KG1 (cell line): ENCODE data around the gene MOSPD3.

ENCODE experiments used
- DNase-seq: peaks from one replicate; lab custom pipeline; 2025; lab: John Stamatoyannopoulos, UW

The MOSPD3 gene

DNA sequence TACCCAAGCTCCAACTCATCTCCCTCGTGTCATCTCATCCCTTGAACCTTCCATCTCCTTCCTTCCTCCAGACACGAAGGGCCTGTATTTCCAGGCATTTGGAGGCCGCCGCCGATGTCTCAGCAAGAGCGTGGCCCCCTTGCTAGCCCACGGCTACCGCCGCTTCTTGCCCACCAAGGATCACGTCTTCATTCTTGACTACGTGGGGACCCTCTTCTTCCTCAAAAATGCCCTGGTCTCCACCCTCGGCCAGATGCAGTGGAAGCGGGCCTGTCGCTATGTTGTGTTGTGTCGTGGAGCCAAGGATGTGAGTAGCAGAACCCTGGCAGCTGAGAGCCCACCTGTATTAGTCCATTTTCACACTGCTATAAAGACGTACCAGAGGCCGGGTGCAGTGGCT lies 20.7 kb upstream of the MOSPD3 start:
- no peak for DNase-seq

DNA sequence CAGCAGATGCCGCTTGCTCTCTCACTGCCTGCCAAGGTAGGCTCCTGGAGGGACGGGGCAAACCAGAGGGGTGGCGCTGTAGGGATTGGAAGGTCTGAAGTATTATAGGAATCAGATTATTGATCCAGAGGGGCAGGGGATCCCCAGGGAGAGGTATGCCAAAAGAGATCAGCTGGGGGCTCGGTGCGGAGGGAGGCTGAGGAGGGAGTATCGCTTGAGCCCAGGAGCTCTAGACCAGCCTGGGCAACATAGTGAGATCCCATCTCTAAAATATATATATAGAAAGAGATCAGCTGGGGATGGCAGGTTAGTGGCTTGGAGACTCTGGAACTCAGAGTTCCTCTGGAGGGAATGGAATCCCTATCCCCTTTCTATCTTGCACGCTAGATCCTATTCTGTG lies 17.2 kb upstream of the MOSPD3 start:
- no peak for DNase-seq

DNA sequence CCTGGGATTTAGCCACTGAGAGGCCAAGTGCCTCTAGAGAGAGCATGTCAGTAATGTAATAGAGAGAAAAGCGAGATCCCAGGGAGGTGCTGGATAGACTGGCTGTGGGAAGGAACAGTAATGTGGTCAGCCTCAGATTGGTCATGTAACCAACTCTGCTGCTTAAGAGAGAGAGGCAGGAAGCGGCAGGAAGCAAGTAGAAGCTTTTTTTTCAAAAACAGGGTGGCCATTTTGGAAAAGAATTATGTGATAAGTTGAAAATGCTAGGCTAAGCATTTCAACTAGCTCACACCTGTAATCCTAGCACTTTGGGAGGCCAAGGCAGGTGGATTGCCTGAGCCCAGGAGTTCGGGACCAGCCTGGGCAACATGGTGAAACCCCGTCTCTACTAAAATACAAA lies 13.9 kb upstream of the MOSPD3 start:
- DNase-seq, result no peak

DNA sequence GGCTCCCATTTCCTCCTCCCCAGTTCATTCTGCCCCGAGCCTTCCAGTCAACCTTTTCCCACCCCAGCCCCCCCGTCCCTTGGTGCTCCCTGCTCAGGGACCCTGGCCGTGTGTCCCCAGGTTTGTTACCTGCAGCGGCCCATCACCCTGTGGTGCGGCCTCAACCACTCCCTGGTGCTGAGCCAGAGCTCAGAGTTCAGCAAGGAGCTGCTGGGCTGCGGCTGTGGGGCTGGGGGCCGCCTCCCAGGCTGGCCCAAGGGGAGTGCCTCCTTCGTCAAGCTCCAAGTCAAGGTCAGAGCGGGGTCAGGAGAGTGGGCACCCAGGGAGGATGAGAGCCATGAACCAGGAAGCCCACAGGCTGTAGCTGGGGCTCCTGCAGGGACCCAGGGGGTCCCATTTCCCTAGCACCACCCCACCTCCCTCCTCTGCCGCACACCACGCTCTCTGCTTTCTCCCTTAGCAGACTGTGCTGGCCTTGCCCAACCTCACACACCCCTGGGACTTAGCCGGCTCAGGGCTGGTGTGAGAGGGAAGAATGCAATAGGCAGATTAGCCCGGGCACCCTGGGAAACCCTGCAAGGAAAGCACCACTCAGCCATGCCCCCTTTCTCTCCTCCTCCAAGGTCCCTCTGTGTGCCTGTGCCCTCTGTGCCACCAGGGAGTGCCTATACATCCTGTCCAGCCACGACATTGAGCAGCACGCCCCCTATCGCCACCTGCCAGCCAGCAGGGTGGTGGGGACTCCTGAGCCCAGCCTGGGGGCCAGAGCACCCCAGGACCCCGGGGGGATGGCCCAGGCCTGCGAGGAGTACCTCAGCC lies 12.2 kb upstream of the MOSPD3 start:
- no peak for DNase-seq

DNA sequence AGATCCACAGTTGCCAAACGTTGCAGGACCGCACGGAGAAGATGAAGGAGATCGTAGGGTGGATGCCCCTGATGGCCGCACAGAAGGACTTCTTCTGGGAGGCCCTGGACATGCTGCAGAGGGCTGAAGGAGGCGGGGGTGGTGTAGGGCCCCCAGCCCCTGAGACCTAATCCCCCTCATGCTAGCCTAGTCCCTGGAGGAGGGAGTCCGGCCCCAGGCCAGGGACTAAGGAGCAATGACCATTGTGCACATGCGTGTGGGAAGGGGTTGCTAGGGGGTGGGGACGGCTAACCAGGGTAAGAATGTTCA lies 11.7 kb upstream of the MOSPD3 start:
- no peak for DNase-seq

DNA sequence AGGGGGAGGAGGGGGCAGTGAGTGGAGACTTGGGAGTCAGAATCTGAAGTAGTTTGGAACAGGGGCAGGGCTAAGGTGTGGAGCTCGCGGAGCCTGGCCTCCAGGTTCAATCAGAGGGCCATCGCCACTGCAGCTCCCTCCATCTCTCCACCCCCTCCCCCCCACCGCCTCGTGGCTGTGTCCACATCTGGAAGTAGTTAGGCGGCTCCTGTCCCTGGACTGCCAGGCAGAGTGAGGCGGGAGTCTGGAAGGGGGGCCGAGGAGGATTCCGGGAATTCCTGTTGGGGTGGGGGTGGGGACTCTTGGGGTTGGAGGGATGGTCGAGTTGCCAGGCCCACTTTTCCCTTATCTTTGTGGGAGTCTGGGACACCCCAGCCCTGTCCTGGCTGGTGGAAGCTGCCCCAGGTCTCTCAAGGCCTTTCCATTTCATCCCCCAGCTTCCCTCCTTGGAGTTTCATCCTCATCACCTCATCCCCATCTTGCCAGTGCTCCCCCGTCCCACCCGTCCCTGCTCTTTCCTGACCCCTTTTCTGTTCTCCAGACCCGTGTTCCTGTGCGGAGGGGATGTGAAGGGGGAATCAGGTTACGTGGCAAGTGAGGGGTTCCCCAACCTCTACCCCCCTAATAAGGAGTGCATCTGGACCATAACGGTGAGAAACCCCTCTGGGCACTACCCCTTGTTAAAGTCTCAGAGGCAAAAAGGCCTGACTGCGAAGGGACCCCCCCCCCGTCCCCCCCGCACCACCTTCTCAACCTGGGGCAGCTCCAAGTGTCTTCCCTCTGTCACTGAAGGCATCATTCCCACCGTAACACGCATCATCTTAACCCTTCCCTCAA lies 9.2 kb upstream of the MOSPD3 start:
- DNase-seq, result no peak

DNA sequence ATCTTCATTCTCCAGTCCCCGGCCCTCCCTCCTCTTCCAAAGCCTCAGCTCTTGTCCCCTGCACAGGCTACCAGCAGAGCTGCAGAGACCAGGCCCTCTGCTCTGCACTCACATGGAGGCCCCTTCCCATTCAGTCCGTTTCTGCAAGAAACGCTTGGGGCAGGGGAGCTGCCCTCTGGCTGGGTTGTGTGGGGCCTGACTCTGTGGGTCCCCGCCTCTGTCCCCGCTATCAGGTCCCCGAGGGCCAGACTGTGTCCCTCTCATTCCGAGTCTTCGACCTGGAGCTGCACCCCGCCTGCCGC lies 8.7 kb upstream of the MOSPD3 start:
- no peak for DNase-seq

DNA sequence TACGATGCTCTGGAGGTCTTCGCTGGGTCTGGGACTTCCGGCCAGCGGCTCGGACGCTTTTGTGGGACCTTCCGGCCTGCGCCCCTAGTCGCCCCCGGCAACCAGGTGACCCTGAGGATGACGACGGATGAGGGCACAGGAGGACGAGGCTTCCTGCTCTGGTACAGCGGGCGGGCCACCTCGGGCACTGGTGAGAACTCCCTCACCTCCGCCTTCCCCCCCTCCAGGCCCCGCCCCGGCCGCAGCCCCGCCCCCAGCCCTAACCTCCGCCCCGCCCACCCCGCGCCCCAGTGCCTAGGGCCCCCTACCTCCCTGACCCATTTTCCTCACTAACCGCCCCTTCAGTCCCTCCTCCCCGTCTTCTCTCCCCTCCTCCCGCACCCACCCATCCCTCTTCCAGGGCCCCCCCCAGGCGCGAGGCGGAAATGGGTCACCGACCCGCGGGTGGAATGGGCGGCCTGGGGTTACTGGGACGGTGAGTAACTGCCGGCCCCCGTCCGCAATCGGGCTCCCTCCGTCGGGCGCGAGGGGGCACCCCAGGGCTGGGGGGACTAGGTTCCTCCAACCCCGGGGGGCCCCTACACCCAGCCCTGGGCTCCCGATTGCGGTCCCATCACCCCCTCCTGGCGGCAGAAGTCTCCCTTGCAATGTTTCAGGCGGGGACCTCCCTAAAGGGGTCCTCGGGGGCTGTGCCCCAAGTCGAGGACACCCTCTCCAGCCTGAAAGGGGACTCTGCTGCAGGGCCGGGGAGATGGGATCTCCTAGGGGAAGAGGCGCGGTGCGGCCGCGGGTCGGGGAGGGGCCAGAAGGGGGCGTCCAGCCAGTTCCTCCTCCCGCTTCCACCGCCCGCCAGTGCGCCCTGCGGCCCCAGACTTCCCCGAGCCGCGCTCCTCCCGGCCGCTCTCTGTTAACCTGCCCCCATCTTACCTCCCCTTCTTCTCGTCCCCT lies 8.0 kb upstream of the MOSPD3 start:
- DNase-seq, result peak; percentile 25

DNA sequence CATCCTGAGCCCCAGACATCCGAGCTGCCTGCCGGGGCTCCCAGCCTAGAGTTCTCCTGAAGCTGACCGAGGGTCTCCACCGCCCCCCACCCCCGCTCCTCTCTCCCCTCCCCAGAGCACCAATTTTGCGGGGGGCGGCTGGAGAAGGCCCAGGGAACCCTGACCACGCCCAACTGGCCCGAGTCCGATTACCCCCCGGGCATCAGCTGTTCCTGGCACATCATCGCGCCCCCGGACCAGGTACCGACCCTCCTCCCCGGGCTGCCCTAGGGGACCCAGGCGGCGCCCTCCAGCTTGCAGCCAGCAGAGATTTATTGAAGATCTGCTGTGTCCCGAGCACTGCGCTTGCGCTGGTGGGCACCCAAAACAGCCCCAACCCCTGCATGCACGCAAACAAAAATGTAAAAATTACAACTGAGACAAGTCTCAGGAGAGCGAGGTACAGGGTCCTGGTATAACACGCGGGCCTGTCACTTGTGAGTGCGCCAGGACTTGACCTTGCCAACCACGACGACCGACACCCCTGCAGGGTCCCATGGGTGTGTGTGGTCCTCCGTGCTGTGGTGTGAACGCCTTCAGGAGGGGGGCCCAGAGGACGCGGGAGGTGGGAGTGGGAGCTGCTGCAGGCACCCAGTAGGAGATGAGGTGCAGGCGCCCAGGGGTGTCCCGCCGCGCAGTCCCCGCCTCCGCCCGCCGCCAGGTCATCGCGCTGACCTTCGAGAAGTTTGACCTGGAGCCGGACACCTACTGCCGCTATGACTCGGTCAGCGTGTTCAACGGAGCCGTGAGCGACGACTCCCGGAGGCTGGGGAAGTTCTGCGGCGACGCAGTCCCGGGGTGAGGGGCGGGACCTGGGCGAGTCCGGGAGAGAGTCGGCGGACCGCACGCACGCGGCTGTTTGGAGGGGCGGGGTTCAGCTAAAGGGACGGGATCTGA lies 7.1 kb upstream of the MOSPD3 start:
- no peak for DNase-seq

DNA sequence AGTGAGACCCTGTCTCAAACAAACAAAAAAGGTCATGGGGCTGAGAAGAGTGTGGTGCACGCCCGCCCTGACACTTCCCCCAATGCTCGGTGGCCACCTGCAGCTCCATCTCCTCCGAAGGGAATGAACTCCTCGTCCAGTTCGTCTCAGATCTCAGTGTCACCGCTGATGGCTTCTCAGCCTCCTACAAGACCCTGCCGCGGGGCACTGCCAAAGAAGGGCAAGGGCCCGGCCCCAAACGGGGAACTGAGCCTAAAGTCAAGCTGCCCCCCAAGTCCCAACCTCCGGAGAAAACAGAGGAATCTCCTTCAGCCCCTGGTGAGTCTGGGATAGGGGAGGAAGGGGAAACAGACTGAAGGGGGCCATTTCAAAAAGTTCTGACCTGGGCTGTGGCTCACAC lies 6.0 kb upstream of the MOSPD3 start:
- no peak for DNase-seq

DNA sequence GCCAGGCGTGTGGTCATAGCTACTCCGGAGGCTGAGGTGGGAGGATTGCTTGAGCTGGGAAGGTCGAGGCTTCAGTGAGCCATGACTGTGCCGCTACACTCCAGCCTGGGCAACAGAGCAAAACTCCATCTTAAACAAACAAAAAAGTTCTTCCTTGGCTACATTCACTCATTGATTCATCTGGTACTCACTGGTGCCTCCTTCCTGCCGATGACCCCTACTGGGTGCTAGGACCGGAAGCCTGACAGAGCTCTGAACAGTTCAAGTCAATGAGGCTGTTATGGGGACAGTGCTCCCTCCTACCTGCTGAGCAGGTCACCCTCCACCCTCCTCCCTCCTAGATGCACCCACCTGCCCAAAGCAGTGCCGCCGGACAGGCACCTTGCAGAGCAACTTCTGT lies 5.2 kb upstream of the MOSPD3 start:
- no peak for DNase-seq

DNA sequence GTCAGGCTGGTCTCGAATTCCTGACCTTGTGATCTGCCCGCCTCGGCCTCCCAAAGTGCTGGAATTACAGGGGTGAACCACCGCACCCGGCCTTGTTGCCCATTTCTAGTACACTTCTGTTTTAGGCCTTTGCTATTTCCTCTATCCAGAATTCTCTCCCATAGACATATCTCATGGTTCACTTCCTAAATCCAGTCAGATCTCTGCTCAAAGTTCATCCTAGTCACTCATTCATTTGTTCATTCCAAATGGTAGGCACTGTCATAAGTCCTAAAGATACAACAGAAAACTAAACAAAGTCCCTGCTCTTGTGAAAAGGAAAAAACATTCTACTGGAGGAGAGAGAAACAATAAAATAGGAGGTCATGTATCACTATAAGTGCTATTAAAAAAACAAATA lies 2.4 kb upstream of the MOSPD3 start:
- DNase-seq, result no peak

DNA sequence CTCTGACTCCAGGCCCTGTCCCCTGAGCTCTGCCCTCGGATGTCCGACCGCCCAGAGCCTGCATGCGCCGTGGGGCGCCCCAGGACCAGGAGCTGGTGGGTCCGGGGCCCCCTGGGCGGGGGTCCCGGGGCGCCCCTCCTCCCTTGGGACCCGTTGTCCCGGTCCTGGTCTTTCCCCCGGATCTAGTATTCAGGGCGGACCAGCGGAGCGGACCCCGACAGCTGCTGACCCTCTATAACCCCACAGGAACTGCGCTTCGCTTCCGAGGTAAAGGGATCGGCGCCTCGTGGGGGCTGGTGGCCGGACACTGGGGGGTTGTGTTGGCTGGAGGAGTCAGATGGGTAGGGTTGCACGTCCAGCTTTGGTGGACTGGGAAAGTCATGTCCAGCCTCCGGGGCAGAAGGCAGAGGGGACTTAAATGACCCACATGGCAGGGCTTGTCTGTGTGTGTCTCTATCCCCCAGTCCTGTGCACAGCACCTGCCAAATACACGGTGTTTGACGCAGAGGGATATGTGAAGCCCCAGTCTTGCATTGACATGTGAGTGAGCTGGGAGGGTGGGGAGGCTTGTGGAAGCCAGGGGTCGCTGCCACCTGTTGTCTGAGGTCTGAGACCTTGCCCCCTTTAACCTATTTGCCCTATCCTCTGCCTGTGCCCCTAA lies 520 bp downstream of the MOSPD3 start:
- no peak for DNase-seq

DNA sequence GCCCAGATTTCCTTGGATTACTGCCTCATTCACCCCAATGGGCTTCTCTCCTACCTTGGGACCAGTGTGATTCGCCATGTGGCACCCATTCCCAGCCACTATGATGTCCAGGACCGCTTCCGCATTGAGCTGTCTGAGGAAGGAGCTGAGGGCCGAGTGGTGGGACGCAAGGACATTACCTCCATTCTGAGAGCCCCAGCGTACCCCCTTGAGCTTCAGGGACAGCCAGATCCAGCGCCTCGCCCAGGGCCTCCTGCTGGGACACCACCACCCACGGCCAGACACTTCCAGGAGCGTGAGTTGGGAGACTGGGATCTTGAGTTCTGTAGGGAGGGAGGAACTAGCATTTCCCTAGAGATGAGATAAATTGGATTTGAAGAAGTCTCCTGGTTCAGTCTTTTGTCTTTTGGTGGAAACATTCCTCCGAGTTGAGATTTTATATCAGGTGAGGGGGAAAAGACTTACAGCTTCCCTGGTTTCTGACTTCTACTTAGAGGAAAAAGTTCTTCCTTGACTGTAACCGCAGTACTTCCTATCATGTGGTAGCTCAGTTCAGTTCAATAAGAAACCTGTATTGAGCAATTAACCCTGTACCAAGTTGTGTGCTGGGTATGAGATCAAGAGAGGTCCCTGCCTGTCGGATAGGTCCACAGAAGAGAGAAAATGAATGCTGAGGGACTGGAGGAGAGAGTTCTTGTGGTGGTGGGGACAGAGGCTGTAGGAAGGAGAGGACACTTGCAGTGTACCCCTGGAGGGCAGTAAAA lies 1.3 kb downstream of the MOSPD3 start:
- DNase-seq, result no peak

DNA sequence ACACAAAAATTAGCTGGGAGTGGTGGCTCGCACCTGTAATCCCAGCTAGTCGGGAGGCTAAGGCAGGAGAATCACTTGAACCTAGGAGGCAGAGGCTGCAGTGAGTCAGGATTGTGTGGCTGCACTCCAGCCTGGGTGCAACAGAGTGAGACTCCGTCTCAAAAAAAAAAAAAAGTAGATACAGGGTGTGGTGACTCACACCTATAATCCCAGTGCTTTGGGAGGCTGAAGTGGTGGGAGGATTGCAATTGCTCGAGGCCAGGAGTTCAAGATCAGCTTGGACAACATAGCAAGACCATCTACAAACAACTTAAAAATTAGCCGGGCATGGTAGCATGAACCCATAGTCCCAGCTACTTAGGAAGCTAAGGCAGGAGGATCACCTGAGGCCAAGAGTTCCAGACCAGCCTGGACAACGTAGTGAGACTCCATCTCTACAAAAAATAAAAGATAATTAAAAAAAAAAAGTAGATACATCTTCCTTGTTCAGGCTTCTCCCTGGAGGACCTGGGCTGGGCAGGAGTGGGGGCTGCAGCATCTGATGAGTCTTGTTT lies 2.0 kb downstream of the MOSPD3 start:
- no peak for DNase-seq

DNA sequence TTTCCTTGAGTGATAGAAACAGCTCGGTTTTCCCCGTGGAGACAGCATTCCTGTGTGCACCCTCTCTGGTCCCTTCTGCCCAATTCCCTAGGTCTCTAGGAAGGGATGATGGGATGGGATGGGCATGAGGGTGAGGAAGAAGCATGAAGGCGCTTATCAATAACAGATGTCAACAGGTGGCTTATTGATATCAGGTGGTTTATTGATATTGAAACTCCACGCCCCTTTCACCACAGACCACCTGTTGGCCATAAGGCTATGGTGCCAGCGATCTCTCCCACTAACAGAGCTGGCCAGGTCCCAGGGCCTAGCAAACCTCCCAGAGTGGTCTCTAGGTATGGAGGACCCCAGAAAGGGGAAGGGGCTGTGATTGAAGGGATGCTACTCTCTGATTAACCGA lies 7.9 kb downstream of the MOSPD3 start:
- no peak for DNase-seq

DNA sequence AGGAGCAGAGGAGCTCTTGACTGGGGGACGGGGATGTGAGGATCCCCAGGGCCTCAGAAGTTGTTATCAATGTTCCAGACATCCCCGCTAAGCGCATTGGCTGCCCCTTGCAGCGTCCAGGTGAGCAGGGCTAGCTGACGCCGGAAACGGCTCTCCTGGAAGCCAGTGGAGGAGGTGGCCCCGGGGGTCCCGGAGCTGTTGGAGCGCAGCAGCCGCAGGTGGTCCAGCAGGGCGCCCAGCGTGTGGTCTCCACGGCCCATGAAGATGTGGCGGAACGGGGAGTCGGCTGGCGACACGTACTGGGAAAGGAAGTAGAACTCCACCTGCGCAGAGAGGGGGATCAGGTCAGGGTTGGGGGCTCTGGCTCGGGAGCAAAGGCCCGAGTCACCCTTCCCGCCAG lies 8.5 kb downstream of the MOSPD3 start:
- DNase-seq, result no peak

DNA sequence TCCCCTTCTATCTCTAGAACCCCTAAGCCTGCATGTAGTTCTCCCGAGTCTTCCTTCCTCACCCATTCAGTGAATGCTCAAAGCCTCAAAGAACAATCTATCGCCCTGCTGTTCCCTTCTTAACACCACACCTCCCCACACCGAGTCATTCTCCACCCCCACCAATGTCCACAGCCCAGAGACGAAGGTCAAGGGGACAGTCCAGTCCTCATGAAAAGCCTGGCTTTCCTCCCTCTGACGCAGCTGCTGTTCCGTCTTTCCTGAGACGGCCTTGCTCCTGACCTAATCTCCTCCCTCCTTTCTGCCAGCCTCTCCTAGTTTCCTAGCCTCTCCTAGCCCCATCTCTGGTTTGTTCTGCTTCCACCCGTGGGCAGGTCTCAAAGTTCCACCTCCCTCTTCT lies 9.2 kb downstream of the MOSPD3 start:
- DNase-seq, result no peak

DNA sequence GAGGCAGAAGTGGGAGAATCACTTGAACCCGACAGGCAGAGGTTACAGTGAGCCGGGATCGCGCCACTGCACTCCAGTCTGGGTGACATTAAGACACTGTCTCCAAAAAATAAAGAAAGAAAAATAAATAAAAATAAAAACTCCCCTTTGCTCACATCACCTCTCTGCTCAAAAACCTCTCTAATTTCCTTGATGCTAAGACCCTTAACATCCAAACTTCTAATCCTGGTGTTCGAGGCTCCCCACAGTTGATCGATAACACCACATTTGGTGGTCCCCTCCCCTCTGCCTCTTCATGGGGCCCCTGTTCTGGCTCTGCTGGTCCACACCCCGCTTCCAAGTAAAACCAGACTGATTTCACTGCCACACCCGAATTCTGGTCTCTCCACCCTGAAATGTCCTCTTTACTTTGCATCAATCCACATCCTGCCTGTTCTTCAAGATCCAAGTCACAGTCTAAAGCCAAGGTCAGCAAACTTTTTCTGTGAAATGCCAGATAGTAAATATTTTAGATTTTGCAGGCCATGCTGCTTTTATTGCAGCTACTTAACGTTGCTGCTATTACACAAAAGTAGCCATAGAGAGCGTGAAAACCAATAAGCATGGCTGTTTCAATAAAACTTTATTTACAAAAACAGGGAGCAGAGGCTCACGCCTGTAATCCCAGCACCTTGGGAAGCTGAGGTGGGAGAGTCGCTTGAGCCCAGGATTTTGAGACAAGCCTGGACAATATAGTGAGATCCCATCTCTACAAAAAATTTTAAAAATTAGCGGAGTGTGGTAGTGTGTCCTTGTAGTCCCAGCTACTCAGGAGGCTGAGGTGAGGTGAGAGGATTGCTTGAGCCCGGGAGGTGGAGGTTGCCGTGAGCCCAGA lies 11.8 kb downstream of the MOSPD3 start:
- DNase-seq, result no peak
